Measurements from ENCODE around the gene BANP. TPM values are rescaled to one million over a fixed set of nuclear protein-coding genes. Genes with fewer than 3 reads are reported as not detected.

Gene BANP
- total RNA-seq, 1 donor from 2014 or later: 16.4 TPM

DNA sequence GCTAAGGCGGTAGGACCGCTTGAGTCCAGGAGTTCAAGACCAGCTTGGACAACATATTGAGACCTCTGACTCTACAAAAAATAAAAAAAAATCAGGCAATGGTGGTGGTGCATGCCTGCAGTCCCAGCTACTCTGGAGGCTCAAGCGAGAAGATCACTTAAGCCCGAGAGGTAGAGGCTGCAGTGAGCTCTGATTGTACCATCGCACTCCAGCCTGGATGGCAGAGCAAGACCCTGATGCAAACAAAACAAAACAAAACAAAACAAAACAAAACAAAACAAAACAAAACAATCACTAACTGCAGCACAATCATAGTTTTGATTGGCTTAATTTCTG lies 2.5 kb upstream of the BANP start:
- DNase-seq (ENCODE audit: low read depth, low spot score): no peak

DNA sequence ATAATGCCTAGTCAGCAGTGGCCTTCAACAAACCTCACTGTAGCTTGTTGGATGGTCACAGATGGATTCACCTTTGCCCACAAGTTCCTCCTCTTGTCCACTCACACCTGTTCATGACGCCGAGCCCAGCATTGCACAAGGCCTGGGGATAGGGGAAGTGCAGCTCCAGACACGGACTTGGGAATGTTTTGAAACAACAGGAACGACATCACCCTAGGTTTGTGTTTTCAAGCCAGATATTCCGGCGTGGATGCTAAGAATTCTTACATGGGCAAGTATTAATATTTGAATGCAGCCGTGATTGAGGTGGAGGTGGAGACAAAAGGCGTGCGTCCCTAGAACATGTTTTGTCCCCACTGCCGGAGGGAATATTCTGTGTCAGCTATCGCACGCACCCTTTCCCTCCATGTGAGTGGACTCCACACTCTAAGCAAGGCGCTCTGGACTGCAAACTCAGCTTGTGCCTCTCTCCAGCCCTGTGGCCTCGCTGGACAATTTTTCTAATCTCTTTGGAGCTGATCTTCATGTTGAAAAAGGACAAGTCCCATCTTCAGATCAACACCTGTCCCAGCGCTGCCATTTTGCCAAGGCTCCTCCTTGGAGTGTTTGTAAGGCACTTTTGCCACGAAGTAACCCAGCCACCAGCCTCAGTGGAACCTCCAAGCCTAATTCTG lies 2.0 kb upstream of the BANP start:
- DNase-seq (ENCODE audit: low read depth, low spot score): no peak

DNA sequence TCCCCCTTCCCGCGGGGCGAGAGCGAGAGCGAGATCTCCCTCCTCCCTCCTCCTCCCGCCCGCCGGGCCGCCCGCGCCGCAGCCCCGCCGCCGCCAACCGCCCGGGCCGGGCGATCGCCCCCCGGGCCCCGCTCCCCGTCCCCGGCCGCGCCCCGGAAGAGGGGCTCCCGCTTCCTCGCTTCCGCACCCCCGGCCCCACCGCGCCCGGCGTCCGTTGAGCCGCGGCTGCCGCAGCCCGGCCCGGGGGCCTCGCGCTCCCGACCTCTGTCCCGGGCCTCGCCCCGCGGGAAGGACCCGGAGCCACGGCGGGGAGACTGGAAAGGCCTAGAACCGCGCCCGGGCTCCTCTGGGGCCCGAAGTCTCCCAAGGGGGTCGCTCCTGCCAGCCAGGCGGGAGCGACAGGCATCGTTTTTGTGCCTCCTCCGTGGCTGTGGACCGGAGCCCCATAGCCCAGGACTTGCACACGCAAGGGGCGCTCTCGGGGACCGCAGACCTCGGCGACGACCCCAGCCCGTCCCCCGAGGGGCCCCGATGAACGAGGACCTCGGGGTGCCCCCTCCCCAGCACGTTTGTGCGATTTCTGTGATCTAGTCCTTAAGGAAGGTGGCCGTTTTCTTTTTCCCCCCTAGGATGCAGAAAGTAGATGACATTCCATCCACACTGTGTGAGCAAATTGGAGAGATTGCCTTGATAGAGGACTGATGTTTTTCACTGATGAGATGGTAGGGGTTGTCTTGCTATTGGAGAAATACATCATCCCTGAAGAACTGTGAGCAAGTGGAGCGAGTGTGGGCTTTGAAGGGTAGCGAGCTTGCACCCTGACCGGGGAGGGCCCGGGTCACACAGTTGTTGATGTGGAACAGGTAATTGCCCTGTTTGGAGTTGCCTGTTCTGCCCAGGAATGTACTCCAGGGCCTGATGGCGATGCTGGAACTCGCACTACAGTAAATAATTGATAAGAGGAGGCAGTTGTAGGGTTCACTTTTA lies 611 bp downstream of the BANP start:
- DNase-seq (ENCODE audit: low read depth, low spot score): no peak

DNA sequence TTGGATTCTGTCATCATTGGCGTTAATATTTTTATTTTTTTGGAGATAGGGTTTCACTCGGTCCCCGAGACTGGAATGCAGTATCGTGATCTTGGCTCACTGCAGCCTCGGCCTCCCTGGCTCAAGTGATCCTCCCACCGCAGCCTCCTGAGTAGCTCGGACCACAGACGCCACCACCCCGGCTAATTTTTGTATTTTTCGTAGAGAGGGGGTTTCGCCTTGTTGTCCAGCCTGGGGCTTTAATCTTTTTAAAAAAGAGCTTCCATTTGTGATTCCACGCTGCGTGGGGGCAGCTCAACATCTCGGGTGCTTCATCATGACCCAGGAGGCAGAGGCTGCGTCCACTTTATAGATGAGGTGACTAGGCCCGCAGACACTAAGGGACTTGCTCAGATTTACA lies 1.5 kb downstream of the BANP start:
- DNase-seq (ENCODE audit: low read depth, low spot score): no peak

DNA sequence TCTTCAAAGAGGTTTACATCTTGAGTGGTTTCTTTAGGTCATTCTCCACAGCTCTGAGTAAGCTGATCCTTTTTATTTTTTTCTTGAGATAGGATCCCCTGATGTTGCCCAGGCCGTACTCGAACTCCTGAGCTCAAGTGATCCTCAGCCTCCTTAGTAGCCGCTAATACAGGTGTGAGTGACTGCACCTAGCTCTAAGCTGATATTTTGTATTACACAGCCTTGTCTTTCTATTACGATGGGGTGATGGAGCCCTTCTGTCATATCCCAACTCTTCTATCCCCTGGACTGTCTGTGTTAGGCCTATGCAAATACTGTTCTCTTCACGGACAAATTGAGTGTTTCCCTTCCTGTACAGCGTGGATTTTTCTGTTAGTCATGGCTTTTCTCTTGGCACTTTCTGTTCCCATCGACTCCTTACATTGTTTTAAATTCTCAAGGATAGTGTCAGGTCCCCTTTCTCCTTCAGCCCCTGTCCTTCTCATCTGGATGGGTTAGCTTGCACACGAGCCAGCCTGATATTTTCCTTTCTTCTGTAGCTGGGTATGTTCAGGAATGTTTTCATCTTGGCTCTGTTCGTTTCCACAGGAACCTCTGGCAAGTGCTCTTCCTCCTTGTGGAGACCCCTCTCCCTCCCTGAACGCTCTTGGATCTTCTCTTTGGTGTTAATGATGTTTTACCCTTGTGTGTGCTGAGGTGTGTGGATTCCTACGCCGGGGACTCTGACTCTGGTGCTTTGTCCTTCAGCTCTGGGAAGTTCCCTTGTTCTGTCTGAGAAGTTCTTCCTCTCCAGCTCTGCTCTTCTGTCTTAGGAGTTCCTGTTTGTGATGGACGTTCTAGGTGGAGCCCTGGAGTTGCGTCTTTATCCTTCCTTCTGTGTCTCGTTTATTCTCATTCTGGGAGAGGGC lies 2.3 kb downstream of the BANP start:
- DNase-seq (ENCODE audit: low read depth, low spot score): peak; percentile 17

DNA sequence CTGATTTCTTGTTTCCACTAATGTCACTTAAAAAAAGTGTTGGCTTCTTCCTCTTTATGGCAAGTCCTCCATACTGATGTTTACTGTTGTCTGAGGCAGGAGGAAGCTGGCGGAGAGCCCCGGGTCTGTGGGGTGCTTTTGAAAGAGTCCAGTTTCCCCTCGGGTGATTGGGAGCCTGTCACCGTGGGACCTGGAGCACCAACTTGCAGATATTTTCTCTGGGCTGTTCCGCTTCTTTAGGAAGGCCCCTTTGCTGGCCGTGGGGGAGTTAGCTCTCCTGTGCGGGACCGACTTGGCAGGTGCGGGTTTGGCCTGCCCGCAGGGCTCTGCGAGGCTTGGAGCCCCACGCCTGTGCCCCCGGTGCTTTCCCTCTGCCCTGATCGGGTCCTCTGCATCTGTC lies 3.1 kb downstream of the BANP start:
- DNase-seq (ENCODE audit: low read depth, low spot score): no peak

DNA sequence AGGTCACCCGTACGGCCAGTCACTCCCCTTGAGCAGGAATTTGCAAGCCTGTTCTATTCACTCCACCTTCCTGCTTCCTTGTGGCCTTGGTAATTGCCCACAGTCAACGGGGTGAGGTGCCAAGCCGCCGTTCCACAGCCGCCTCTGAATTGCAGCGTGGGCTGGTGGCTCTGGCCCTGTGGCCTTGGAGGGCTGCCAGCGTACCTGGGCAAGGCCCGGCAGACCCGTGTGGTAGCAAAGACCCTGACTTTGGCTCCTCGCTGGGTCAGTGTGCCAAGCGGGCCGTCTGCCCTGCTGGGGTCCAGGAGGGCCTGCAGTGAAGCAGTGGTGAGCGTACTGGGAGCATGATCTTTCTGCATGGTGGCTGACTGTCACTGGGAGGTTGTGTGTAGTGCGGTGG lies 3.6 kb downstream of the BANP start:
- no peak for DNase-seq (ENCODE audit: low read depth, low spot score)

DNA sequence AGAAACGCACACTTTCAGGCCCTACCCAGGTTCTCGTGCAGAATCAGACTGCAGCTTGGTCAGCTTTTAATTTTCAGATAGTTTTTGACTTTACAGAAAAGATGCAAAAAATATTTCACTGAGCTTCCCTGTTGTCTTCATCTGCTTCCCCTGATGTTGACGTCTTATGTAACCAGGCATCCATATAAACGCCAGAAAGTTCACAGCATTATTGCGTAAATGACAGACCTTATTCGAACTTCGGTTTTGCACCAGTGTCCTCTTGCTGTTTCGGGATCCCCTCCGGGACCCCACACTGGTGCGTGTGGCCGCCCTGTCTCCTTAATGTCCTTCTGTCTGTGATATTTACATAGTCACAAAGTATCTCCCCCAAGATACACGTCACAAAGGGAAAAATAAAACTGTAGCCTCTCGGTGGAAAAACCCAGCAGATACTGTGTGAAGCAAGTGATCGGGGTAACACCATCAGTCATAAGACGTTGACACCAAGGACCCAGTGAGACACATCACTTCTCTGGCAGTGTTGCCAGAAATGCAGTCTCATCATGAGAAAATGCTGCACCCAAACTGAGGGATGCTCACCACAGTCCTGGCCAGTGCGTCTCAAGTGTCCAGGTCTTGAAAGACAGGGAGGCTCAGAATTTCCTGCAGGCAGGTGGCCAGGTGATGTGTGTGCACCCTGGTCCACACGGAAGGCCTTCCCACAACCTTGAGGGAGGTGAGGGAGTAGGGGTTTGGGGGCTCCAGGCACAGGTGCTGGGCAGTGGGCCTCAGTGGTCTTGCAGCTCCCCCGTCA lies 4.3 kb downstream of the BANP start:
- no peak for DNase-seq (ENCODE audit: low read depth, low spot score)

DNA sequence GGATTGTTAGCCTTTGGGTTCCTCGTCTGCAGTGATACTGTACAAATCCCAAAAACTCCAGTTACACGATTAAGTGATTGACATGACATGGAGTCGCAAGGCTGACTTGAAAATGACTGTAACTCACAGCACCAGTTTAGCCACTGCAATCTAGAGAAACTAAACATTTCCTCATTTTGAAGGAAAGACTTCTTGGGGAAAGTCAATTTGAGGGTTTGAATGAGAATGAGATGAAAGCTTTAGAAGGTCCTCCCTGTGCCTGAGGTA lies 4.8 kb downstream of the BANP start:
- DNase-seq (ENCODE audit: low read depth, low spot score): no peak

DNA sequence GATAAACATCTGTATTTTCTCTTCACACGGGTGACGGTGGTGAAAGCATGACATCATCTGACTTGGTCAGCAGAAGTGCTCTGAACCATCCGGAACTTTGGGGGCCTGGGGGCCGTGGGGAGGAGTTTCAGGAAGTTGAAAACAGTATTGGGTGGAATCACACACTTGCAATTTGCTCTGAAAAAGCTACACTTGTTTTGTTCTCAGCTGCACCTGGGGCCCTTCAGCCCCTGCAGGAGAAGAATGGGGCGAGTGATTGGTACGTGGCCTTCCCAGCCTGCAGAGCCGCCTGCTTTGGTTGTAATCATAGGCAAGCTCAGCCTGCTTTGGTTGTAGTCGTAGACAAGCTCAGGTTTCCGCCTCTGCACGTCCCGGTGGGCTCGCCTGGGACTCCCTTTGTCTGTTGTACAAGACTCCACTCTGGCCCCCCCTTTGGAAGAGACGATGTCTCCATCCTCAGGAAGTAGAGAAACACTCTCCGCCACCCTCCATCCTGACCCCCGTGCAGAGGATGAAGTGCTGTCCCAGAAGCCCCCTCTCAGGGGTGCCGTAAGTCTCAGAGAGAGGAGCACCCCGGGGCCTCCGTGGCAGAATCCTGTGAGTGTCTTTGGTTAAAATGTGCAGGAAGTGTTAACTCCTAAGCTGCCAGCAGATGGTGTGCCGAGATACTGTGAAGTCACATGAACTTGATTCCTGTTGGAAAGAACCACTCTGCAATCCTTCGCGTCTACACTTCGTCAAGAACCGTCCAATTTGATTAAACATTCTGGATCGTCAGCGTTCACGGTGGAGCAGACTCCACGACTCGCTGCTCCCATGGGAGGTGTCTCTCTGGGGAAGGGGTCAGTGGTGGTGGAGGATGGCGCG lies 5.4 kb downstream of the BANP start:
- DNase-seq (ENCODE audit: low read depth, low spot score): no peak

DNA sequence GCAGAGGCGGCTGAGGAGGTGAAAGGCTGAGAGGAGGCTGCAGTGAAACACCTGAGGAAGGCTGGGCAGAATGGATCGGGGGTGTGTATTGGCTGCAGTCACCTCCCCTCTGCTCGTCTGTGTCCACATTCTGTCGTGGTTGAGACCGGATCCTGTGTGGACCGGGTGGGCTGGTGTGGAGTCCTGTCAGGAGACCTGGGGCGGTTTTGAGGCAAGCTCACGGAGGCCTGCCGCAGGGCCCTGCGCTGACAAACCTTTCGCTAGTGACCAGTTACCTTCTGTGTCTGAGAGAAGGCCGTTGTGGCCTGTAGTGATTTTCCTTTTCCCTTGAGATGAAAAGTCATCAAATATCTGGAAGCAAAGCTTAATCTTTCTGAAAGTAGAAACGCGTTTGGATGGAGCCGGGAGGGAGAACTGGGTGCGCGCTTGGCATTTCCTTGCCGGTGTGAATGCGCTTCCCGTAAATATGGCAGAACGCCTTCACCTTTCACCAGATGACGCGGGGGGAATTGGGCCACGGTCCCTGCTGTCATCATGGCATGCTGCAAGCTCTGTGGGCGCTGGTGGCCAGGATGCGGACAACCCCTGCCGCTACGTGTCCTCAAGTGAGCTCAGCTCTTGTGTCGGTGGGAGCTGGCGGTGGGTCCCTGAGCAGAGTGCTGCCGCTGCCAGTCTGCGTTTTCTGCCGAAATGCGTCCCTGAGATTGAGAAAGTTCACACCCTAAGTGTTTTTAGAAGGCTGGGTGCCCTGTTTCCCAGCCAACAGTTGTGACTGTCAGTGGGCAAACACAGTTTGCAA lies 6.3 kb downstream of the BANP start:
- no peak for DNase-seq (ENCODE audit: low read depth, low spot score)

DNA sequence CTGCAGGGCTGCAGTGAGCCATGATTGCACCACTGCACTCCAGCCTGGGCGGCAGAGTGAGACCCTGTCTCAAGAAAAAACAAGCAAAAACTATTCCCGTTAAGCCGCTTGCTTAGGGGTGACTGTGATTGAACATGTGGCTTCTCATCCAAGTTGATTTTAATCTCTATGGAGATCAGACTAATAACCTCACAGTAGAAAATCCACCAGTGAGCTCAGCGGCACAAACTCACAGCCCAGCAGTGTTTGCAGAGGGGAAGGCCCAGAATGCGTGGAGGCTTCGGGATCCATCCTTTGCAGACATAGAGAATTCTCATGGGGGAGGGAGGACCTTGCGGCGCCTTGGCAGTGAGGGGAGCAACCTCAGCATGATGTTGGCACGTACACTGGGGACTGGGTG lies 7.4 kb downstream of the BANP start:
- DNase-seq (ENCODE audit: low read depth, low spot score): no peak

DNA sequence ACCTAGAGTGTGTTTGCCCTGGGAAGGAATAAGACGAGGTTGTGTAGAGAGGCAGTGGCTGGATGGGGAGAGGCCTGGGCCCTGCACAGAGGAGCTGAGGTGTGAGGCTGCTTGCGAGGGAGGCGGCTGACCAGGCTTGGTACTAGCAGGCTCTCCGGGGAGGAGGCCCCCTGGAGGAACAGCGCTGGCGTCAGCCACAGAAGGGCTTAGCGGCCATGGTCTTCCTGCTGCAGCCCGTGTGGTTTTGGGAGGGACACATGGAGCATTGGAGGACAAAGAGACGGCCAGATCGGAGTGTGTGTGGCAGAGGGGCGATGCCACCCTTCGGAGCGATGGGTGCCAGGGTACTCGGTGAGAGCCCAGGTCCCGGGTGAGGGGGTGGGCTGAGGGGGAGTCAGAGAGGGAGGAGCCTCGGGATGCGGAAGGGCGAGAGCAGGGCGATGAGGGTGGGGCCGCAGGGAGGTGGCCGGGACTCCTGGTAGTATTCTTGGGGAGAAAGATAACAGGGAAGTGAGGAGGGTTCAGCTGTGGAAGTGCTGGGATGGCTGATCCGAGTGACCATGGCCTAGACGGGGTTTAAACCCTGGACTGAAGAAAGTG lies 8.3 kb downstream of the BANP start:
- no peak for DNase-seq (ENCODE audit: low read depth, low spot score)

DNA sequence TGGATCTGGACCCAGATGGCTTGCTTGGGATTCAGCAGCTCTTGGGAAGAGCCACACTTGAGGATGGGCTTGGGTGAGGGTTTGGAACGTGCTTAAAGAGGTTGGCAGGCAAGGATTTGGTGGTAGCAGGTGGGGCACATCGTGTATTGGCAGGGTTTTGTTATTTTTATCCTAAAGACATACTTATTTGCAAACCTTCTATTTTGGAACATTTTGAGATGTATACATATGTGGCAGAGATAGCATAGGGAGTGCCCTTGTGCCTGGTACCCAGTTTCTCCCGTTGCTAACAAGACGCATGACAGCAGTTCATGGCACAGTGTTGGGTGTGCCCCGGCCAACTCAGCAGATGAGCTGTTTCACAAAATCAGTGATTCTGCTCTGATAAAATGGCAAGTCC lies 9.1 kb downstream of the BANP start:
- no peak for DNase-seq (ENCODE audit: low read depth, low spot score)

DNA sequence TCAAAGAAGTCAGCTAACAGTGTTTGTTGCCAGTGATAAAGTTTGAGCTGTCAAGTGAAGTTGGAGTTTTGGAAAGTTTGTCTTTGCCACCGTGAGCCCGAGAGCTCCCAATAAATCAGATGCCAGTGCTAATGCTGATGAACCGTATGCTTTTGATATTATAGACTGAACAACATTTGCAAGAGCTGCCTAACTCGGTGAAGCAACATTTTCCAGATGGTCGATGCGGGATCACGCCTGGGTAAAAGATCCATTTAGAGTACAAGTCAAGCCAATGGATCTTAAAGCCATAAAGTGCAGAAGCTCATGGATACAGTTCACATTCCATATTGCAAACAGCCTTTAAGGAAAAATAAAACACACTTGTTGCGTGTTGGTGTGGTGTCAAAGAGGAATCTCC lies 9.6 kb downstream of the BANP start:
- no peak for DNase-seq (ENCODE audit: low read depth, low spot score)

DNA sequence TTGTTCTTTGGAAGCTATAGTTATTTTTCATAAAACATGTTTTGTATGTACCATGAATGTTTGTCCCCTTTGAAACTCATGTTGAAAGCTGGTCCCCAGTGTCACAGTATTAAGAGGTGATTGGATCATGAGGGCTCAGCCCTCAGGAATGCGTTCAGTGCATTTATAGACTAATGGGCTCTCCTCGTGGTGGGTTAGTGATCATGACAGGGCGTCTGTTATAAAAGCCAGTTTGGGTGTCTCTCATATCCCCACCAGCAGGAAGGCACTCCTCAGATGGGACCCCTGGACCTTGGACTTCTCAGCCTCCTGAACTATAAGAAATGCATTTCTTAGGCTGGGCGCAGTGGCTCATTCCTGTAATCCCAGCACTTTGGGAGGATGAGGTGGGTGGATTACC lies 10.4 kb downstream of the BANP start:
- DNase-seq (ENCODE audit: low read depth, low spot score): no peak

DNA sequence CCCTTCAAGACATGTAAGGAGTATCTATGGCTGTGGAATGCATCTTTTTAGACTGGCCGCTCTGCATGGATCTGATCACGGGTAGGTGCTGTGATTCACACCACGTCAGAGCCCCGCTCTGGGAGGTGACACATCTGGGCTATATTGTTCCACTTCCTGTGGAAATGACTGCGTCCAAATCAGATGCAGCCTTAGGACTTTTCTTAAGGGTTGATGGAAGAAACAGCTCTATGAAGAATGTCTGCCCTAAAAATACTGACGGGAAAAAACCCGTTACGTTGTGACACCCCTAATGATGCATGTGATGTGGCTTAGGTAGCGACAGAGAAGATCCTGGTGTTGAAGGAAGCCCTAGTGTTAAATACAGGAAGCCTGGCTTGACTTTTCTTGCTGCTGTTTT lies 12.2 kb downstream of the BANP start:
- peak; percentile 86 for DNase-seq (ENCODE audit: low read depth, low spot score)

DNA sequence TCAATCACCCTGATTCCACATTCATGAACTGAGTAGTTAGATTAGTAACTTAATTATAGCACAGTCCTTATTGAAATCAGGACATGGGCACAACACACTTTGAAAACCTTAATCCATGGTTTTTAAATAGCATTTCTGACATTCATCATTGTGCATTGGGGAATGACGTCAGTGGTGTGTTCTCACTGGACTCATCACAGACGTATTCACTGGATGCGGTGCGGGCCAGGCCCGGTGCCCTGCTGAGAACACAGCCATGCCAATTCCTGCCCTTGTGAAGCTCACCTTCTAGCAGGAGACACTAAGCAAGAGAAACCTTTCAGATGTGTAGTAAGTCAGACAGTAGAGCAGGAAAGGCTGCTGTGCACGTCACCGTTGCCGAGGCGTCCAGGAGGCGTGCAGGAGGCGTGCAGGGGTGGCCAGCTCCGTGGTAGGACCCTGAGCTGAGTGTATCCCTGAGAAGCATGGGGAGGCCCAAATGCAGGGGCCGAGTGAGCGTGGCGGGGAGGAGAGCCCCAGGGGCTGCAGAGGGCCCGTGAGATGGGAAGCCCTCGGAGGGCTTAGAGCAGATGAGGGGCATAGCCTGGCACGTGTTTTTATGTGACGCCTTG lies 12.9 kb downstream of the BANP start:
- no peak for DNase-seq (ENCODE audit: low read depth, low spot score)

DNA sequence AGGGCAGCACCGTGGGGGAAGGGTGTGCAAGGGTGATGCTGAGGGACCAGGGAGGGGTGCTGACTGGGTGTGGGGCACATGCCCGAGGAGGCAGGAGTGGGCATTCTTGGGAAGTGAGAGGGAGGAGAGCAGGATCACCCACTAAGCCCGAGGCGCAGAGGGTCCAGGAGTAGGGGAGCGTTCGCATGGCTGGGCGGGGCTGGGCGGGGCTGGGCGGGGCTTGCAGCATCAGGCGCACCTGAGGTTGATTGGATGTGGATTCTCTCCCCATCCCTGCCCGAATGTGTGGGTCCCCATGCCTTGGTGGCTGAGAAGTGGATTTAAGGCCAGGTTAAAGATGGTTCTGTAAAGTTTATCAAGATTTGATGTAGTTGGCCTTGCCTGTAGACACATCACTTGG lies 14.2 kb downstream of the BANP start:
- DNase-seq (ENCODE audit: low read depth, low spot score): no peak

Data from pulmonary artery endothelial cell (primary cell).